GM19467 (cell line): ENCODE data around the gene SH3BP1.

Source experiments
- ATAC-seq: cut with Tn5 transposase; IDR thresholded peaks from one replicate; pipeline ENCODE4 v1.9.1; 2021; ENCODE audit warnings: mild to moderate bottlenecking, moderate library complexity; ENCODE audit not compliant: unreplicated experiment

Gene SH3BP1

GRCh38 chr22:37611207-37611606 lies 28.3 kb upstream of the SH3BP1 start:
- no peak for ATAC-seq

- ATAC-seq, result no peak
These were observed 23.0 kb upstream of the SH3BP1 start for GRCh38 chr22:37616201-37617083.

GRCh38 chr22:37617431-37617830 lies 22.0 kb upstream of the SH3BP1 start:
- no peak for ATAC-seq

- no peak for ATAC-seq
These were observed 21.3 kb upstream of the SH3BP1 start for GRCh38 chr22:37618072-37618656.

GRCh38 chr22:37618674-37619073 lies 20.8 kb upstream of the SH3BP1 start:
- ATAC-seq, result no peak

GRCh38 chr22:37619991-37620390 lies 19.5 kb upstream of the SH3BP1 start:
- no peak for ATAC-seq

GRCh38 chr22:37621352-37621860 lies 18.1 kb upstream of the SH3BP1 start:
- no peak for ATAC-seq

- no peak for ATAC-seq
These were observed 16.1 kb upstream of the SH3BP1 start for GRCh38 chr22:37623075-37624016.

- no peak for ATAC-seq
These were observed 15.5 kb upstream of the SH3BP1 start for GRCh38 chr22:37624017-37624365.

GRCh38 chr22:37624876-37625275 lies 14.6 kb upstream of the SH3BP1 start:
- no peak for ATAC-seq

- no peak for ATAC-seq
These were observed 13.7 kb upstream of the SH3BP1 start for GRCh38 chr22:37625737-37626136.

- no peak for ATAC-seq
These were observed 13.3 kb upstream of the SH3BP1 start for GRCh38 chr22:37626144-37626543.

- no peak for ATAC-seq
These were observed 12.9 kb upstream of the SH3BP1 start for GRCh38 chr22:37626556-37627075.

GRCh38 chr22:37627121-37627520 lies 12.3 kb upstream of the SH3BP1 start:
- ATAC-seq, result no peak

GRCh38 chr22:37627545-37627944 lies 11.9 kb upstream of the SH3BP1 start:
- ATAC-seq, result no peak

GRCh38 chr22:37628830-37629229 lies 10.6 kb upstream of the SH3BP1 start:
- no peak for ATAC-seq

- no peak for ATAC-seq
These were observed 9.5 kb upstream of the SH3BP1 start for GRCh38 chr22:37629928-37630327.

GRCh38 chr22:37630839-37631435 lies 8.5 kb upstream of the SH3BP1 start:
- no peak for ATAC-seq

GRCh38 chr22:37631448-37632173 lies 7.9 kb upstream of the SH3BP1 start:
- ATAC-seq, result no peak
